HG03280 (cell line): ENCODE results near the gene XAGE5.
"Not testable (repeated sequence)": the region's sequence is repeated elsewhere in the genome, so short reads cannot be mapped to it uniquely, and the experiment has no call there.

Experiments used
- ATAC-seq: cut with Tn5 transposase; IDR thresholded peaks from one replicate; pipeline ENCODE4 v1.9.1; 2021; ENCODE audit warnings: mild to moderate bottlenecking, moderate library complexity; ENCODE audit not compliant: unreplicated experiment

The XAGE5 gene, protein sequence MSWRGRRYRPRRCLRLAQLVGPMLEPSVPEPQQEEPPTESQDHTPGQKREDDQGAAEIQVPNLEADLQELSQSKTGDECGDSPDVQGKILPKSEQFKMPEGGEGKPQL

DNA sequence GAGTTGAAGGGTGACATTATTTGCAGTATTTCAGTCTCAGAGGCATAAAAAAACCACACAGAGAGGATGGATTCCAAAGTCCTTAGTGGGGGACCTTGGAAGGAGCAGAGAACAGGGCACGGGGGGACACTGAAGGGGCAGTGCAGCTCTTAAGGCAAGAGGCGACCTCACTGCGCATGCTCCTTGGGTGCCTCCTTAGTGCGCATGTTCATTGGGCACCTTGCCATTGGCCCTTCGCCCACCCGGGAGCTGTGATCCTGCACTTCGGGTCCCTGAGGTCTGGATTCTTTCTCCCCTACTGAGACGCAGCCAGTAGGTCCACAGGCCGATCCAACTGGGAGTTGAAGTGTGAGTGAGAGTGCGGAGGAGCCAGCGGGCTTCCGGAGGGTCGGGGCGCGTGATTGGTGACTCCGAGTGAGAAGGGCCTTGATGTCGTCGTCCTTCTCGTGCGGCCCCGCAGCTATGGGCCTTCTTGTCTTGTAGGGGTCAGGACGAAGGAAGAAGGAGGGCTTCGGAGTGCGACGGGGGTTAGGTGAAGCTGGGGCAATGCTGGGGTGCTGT lies at the start of gene XAGE5:
TSS of gene XAGE5 (plus strand) at position 223 of the 561 bp plus-strand sequence. CDS start 1,280 bp downstream, outside the sequence.
- no peak for ATAC-seq

DNA sequence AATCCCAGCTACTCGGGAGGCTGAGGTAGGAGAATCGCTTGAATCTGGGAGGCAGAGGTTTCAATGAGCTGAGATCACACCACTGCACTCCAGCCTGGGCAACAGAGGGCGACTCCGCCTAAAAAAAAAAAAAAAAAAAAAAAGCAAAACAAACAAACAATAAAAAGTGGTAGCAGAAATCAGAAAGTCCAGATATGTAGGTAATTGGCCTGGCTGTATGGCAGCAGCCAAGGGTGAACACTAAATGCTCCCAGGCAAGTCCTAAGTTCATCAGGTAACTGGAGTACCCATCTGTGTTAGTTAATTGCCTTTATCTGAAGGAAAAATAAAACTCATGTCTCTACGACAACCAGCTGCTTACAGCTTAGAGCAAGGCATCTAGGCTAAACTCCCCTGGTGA lies 45.1 kb upstream of the XAGE5 start:
- not testable (repeated sequence) for ATAC-seq

GRCh38 chrX:52773504-52773903 lies 37.6 kb upstream of the XAGE5 start:
- not testable (repeated sequence) for ATAC-seq

- ATAC-seq, result not testable (repeated sequence)
Observed at GRCh38 chrX:52797327-52797726, 13.8 kb upstream of the XAGE5 start, which contains the start of gene SPANXN5. Gene SPANXN5 (minus strand): TSS chrX:52797427. CDS start chrX:52797348, 79 bp downstream.

- not testable (repeated sequence) for ATAC-seq
Observed at GRCh38 chrX:52804876-52805275, 6.2 kb upstream of the XAGE5 start.

DNA sequence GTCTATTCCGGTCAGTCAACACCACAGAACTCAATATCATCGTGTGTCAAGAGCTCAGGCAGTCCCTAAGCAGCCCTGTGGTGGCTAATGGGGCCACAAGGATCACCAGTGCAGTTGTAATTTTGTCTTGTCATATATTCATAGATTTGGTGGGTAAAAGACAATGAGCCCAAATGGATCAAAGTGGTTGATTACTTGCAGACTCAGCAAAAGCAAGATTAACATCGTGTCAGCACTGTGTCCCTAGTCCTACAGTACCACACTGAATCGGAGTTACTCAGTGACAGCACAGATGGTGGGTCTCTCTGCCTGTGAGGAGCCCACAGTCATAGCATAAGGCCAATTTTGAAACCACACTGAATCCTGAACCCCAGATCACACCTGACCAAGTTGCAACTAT lies 8.7 kb downstream of the XAGE5 start:
- ATAC-seq, result no peak

GRCh38 chrX:52821079-52821760 lies 10.1 kb downstream of the XAGE5 start:
- ATAC-seq, result no peak

DNA sequence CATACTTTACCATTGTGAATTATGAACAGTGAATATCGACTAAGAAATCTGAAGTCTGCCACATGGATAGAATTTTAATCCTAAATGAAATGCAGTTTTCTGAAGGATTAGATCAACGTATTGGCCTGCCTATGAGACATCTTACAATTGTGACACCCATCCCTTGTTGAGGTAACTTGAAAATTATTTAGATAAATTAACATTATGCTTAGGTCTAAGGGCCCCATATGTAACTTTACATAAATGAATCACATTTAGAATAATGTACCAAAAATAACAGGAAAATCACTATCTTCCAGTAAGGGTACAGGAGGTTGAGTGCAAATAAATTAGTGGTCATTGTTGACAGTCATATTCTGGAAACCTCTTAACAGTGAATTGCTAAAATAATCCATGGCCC lies 13.5 kb downstream of the XAGE5 start:
- no peak for ATAC-seq

- ATAC-seq, result no peak
Observed at GRCh38 chrX:52830551-52830950, 19.5 kb downstream of the XAGE5 start.

DNA sequence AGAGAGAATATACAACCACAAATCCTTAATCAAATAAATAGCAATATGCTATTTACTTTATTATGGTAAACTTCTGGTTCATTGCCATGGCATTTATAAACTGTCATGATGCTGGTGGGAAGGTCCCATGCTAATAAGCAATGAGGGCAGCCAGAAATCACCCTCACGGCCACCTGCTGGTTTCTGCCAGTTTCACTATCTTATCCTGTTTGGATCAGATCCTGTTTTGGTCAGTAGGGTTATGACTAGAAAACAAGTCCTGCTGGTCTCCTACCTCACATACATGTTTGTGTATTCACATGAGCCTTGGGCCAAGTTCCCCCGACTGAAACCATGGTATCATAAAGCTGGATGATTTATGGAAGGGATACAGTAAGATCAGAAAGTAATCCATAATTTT lies 28.1 kb downstream of the XAGE5 start:
- ATAC-seq, result no peak

DNA sequence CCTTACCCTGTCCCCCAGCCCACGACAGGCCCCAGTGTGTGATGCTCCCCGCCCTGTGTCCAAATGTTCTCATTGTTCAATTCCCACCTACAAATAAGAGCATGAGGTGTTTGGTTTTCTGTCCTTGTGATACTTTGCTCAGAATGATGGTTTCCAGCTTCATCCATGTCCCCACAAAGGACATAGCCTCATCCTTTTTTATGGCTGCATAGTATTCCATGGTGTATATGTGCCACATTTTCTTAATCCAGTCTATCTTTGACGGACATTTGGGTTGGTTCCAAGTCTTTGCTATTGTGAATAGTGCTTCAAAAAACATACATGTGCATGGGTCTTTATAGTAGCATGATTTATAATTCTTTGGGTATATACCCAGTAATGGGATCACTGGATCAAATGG lies 32.5 kb downstream of the XAGE5 start:
- not testable (repeated sequence) for ATAC-seq

- no peak for ATAC-seq
Observed at GRCh38 chrX:52852110-52852860, 41.2 kb downstream of the XAGE5 start.

DNA sequence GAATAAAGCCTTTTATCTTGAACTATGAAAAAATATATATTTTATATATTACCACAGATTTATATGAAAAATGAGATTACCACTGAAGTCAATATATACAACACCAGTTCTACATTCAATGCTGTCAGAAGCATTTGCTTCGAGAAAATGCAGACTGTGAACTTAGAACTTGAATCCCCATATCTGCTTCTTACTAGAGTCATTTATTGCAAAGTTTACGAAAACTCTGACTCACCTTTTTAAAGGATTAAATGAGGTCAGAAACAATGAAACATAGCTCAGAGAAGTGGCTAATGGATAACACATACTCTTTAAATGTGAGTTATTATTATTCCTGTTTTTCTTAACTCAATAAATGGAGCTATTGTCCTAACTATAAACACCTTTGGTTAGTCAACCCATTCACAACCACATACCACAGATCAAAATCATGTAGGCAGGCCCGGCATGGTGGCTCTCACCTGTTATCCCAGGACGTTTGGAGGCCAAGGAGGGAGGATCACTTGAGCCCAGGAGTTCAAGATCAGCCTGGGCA lies 46.0 kb downstream of the XAGE5 start:
- ATAC-seq, result not testable (repeated sequence)

GRCh38 chrX:52865343-52865998 lies 54.4 kb downstream of the XAGE5 start:
- ATAC-seq, result no peak
